ENCODE measurements around the gene PITX2. TPM values are rescaled to one million over a fixed set of nuclear protein-coding genes. Genes with fewer than 3 reads are reported as not detected.

PITX2 gene
- total RNA-seq = not detected

- TF ChIP-seq CTCF (IDR thresholded peaks at IDR 0.05) (no peak), POLR2A (IDR thresholded peaks at IDR 0.05) (no peak), EP300 (IDR thresholded peaks at IDR 0.05) (no peak)
- 4 to 9% methylated on average over 32 to 55 of the region's 56 CpGs for WGBS, 2 donors
- no peak within 1 kb of the TSS for H3K27ac ChIP-seq
These were observed at the start of gene PITX2 for GRCh38 chr4:110622841-110623717. Gene PITX2 (minus strand): TSS chr4:110623077. CDS start chr4:110622460, 617 bp downstream.

GRCh38 chr4:110671679-110672078, 48.8 kb upstream of the PITX2 start:
- TF ChIP-seq EP300 (IDR thresholded peaks at IDR 0.05) = no peak

More at GRCh38 chr4:110622841-110623717, at the start of gene PITX2:
- Histone ChIP-seq H3K4me3 (peak within 1 kb of the TSS; percentile 2 to 48 (median 31)), H3K27me3 (peaks cover 4 to 100% of the 10 kb centered on the region in 2 donors), H3K9me3 (peaks cover 0 to 14% (median 0%) of the 10 kb centered on the region in 4 donors), H3K4me1 (peaks cover 0 to 49% (median 23%) of the 10 kb centered on the region in 4 donors), H3K36me3 (no peaks in the 10 kb centered on the region)
- no peak for DNase-seq (ENCODE audit: low spot score in 2 of 2)

GRCh38 chr4:110669663-110670062, 46.8 kb upstream of the PITX2 start:
- DNase-seq (ENCODE audit: low spot score in 2 of 2) = no peak
- no peaks in the 10 kb centered on the region for H3K36me3 ChIP-seq
- TF ChIP-seq EP300 (IDR thresholded peaks at IDR 0.05) = no peak
- no peak for TF ChIP-seq POLR2A (IDR thresholded peaks at IDR 0.05)
- TF ChIP-seq CTCF (IDR thresholded peaks at IDR 0.05) = no peak
- H3K27ac ChIP-seq = no peak overlapping the region
- H3K27me3 ChIP-seq = no peaks in the 10 kb centered on the region
- no peak overlapping the region for H3K4me3 ChIP-seq
- H3K4me1 ChIP-seq = no peaks in the 10 kb centered on the region
- no peaks in the 10 kb centered on the region for H3K9me3 ChIP-seq

More at GRCh38 chr4:110671679-110672078, 48.8 kb upstream of the PITX2 start:
- Histone ChIP-seq H3K27me3 (no peaks in the 10 kb centered on the region), H3K27ac (no peak overlapping the region), H3K9me3 (no peaks in the 10 kb centered on the region), H3K4me3 (no peak overlapping the region), H3K36me3 (no peaks in the 10 kb centered on the region), H3K4me1 (no peaks in the 10 kb centered on the region)
- no peak for DNase-seq (ENCODE audit: low spot score in 2 of 2)
- WGBS, 2 donors = 44 to 80% methylated on average over 3 to 5 of the region's 5 CpGs

- WGBS, 2 donors = 58 to 61% methylated on average over 6 of the region's 6 CpGs
- no peak for TF ChIP-seq POLR2A (IDR thresholded peaks at IDR 0.05)
- TF ChIP-seq EP300 (IDR thresholded peaks at IDR 0.05) = no peak
- no peak for TF ChIP-seq CTCF (IDR thresholded peaks at IDR 0.05)
- no peak overlapping the region for H3K4me3 ChIP-seq
- H3K9me3 ChIP-seq = no peaks in the 10 kb centered on the region
- DNase-seq (ENCODE audit: low spot score in 2 of 2) = no peak
- H3K27ac ChIP-seq = no peak overlapping the region
- H3K27me3 ChIP-seq = no peaks in the 10 kb centered on the region
- no peaks in the 10 kb centered on the region for H3K36me3 ChIP-seq
- H3K4me1 ChIP-seq = no peaks in the 10 kb centered on the region
These were observed 45.8 kb upstream of the PITX2 start for GRCh38 chr4:110668463-110669235.

- DNase-seq (ENCODE audit: low spot score in 2 of 2) = no peak
- Histone ChIP-seq H3K4me1 (no peaks in the 10 kb centered on the region), H3K9me3 (no peaks in the 10 kb centered on the region), H3K27me3 (no peaks in the 10 kb centered on the region), H3K36me3 (no peaks in the 10 kb centered on the region), H3K27ac (no peak overlapping the region), H3K4me3 (no peak overlapping the region)
- TF ChIP-seq CTCF (IDR thresholded peaks at IDR 0.05) (no peak), POLR2A (IDR thresholded peaks at IDR 0.05) (no peak), EP300 (IDR thresholded peaks at IDR 0.05) (no peak)
- 63 to 68% methylated on average over 3 of the region's 3 CpGs for WGBS, 2 donors
These were observed 44.8 kb upstream of the PITX2 start for GRCh38 chr4:110667670-110668069.
